HEK293T (cell line): Measurements from ENCODE around the gene COBLL1.

Experiments used
- FOXM1 ChIP-seq: fragments of 450-650 bp; IDR thresholded peaks from 2 replicates; pipeline ENCODE4 v1.6.1; 2017; ENCODE audit warnings: mild to moderate bottlenecking, borderline replicate concordance
- SP1 ChIP-seq: fragments of 450-650 bp; IDR thresholded peaks from 2 replicates; pipeline ENCODE4 v1.6.1; 2017
- SUZ12 ChIP-seq: fragments of 450-650 bp; IDR thresholded peaks from 2 replicates; pipeline ENCODE4 v1.6.1; 2016; ENCODE audit warnings: mild to moderate bottlenecking
- TARDBP ChIP-seq: fragments of 450-650 bp; IDR thresholded peaks from 2 replicates; pipeline ENCODE4 v1.6.1; 2016

- no peak for TF ChIP-seq TARDBP
- TF ChIP-seq SUZ12 = no peak
- no peak for TF ChIP-seq FOXM1
- TF ChIP-seq SP1 = no peak
Observed at GRCh38 chr2:164742738-164743317, 98.8 kb downstream of the COBLL1 start.
